ENCODE results near the gene KCNA5. TPM values are rescaled to one million over a fixed set of nuclear protein-coding genes. Genes with fewer than 3 reads are reported as not detected.

The KCNA5 gene
- total RNA-seq, 2 experiments from 2014 or later, result not detected

DNA sequence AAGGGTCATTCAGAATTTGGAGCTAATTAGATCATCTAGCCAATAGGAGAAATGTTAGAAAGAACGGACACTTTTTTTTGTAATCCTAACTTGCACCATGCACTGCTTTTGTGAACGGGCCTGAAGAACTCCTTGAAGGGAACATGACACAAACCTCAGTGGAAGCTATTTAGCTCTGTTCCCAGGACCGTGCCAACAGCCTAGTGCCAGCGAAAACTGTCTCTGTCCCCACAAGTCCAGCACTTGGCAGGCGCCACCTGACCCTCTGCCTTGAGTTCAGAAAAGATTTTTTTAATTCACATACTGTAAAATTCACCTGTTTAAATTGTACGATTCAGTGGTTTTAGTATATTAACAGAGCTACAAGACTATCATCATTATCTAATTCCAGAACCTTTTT is 31.3 kb upstream of the KCNA5 start:
- Histone ChIP-seq H3K4me1 (ENCODE audit: insufficient read depth, low read length) (no peaks in the 10 kb centered on the region), H3K36me3 (ENCODE audit: insufficient read depth, low read length) (no peaks in the 10 kb centered on the region), H3K27me3 (ENCODE audit: control insufficient read depth in 1 of 2, insufficient read depth in 2 of 2, low read length in 2 of 2) (no peaks in the 10 kb centered on the region), H3K27ac (ENCODE audit: low read depth in 1 of 2, low read length in 2 of 2) (no peak overlapping the region), H3K9me3 (ENCODE audit: control insufficient read depth in 1 of 2, insufficient read depth in 1 of 2, low read length in 2 of 2) (no peaks in the 10 kb centered on the region), H3K4me3 (ENCODE audit: low read length) (no peak overlapping the region)
- Mint-ChIP-seq H3K4me3 (no peak overlapping the region), H3K9me3 (no peaks in the 10 kb centered on the region), H3K4me1 (ENCODE audit: low read depth) (no peaks in the 10 kb centered on the region), H3K27ac (no peak overlapping the region), H3K36me3 (ENCODE audit: low read depth) (no peaks in the 10 kb centered on the region), H3K27me3 (peaks cover 9% of the 10 kb centered on the region)
- DNase-seq (no peak), ATAC-seq (ENCODE audit: poor library complexity) (no peak)
- ChIA-PET CTCF (no interaction called here), POLR2A (no interaction called here)
- TF ChIP-seq, protein P1, sequence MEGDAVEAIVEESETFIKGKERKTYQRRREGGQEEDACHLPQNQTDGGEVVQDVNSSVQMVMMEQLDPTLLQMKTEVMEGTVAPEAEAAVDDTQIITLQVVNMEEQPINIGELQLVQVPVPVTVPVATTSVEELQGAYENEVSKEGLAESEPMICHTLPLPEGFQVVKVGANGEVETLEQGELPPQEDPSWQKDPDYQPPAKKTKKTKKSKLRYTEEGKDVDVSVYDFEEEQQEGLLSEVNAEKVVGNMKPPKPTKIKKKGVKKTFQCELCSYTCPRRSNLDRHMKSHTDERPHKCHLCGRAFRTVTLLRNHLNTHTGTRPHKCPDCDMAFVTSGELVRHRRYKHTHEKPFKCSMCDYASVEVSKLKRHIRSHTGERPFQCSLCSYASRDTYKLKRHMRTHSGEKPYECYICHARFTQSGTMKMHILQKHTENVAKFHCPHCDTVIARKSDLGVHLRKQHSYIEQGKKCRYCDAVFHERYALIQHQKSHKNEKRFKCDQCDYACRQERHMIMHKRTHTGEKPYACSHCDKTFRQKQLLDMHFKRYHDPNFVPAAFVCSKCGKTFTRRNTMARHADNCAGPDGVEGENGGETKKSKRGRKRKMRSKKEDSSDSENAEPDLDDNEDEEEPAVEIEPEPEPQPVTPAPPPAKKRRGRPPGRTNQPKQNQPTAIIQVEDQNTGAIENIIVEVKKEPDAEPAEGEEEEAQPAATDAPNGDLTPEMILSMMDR (IDR thresholded peaks at IDR 0.05), result no peak
- intact Hi-C loops (cut with DNase I, micrococcal nuclease), result no loop called here

DNA sequence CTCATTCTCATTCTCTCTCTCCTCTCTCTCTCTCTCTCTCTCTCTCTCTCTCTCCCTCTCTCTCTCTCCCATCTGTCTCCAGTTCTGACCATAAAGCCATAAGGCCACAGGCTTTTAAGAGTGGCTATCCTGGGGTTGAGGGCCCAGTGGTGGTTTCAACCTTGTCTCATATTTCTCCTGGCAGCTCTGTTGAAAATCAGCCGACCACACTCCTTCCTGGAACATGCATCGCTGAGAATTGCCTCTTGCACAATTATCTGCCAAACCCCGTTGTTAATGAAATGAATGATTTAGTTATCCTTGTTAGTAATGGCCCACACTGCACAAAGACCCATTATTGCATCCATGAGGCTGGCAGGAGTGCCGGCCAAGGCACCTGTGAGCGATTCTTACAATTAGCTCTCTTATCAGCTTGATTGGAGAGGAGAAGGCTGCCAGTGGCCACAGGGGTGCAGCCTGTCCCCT is 30.4 kb upstream of the KCNA5 start:
- H3K4me1 ChIP-seq (ENCODE audit: insufficient read depth, low read length), result no peaks in the 10 kb centered on the region
- Mint-ChIP-seq H3K4me3 (no peak overlapping the region), H3K36me3 (ENCODE audit: low read depth) (no peaks in the 10 kb centered on the region), H3K4me1 (ENCODE audit: low read depth) (no peaks in the 10 kb centered on the region), H3K27me3 (peaks cover 9% of the 10 kb centered on the region), H3K9me3 (no peaks in the 10 kb centered on the region), H3K27ac (no peak overlapping the region)
- DNase-seq (no peak), ATAC-seq (ENCODE audit: poor library complexity) (no peak)
- H3K9me3 ChIP-seq (ENCODE audit: control insufficient read depth in 1 of 2, insufficient read depth in 1 of 2, low read length in 2 of 2), result no peaks in the 10 kb centered on the region
- ChIA-PET CTCF (no interaction called here), POLR2A (no interaction called here)
- TF ChIP-seq, protein P1 (IDR thresholded peaks at IDR 0.05), result no peak
- intact Hi-C loops (cut with DNase I, micrococcal nuclease), result no loop called here
- no peak overlapping the region for H3K4me3 ChIP-seq (ENCODE audit: low read length)
- H3K36me3 ChIP-seq (ENCODE audit: insufficient read depth, low read length), result no peaks in the 10 kb centered on the region
- no peak overlapping the region for H3K27ac ChIP-seq (ENCODE audit: low read depth in 1 of 2, low read length in 2 of 2)
- no peaks in the 10 kb centered on the region for H3K27me3 ChIP-seq (ENCODE audit: control insufficient read depth in 1 of 2, insufficient read depth in 2 of 2, low read length in 2 of 2)

DNA sequence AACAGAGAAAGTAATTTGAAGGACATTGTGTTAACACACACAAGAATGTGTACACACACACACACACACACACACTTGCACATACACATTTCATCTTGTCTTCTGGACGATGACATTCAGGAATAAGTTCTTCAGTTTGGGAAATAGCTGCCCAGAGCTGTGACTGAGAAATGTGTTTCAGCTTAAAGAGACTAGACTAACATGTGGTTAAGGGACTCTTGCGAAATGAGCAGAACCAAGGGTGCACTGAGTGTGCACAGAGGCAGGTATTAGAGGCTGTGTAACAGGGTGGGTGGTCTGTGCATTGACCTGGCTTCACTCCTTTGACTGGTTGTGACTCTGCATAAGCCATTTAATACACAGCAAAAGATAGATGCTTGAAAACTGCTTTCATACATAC is 29.4 kb upstream of the KCNA5 start:
- CTCF ChIA-PET, result no interaction called here
- Mint-ChIP-seq H3K4me1 (ENCODE audit: low read depth) (no peaks in the 10 kb centered on the region), H3K27ac (no peak overlapping the region), H3K36me3 (ENCODE audit: low read depth) (no peaks in the 10 kb centered on the region), H3K27me3 (peaks cover 4% of the 10 kb centered on the region), H3K9me3 (no peaks in the 10 kb centered on the region), H3K4me3 (no peak overlapping the region)
- POLR2A ChIA-PET, result no interaction called here
- Histone ChIP-seq H3K4me3 (ENCODE audit: low read length) (no peak overlapping the region), H3K4me1 (ENCODE audit: insufficient read depth, low read length) (no peaks in the 10 kb centered on the region), H3K36me3 (ENCODE audit: insufficient read depth, low read length) (no peaks in the 10 kb centered on the region), H3K9me3 (ENCODE audit: control insufficient read depth in 1 of 2, insufficient read depth in 1 of 2, low read length in 2 of 2) (no peaks in the 10 kb centered on the region), H3K27ac (ENCODE audit: low read depth in 1 of 2, low read length in 2 of 2) (no peak overlapping the region), H3K27me3 (ENCODE audit: control insufficient read depth in 1 of 2, insufficient read depth in 2 of 2, low read length in 2 of 2) (no peaks in the 10 kb centered on the region)
- TF ChIP-seq, protein P1 (IDR thresholded peaks at IDR 0.05), result no peak
- DNase-seq, result no peak
- intact Hi-C loops (cut with DNase I, micrococcal nuclease), result no loop called here
- no peak for ATAC-seq (ENCODE audit: poor library complexity)
